GM08714 (cell line): ENCODE results near the gene DBN1.
"Not testable (repeated sequence)": the region's sequence is repeated elsewhere in the genome, so short reads cannot be mapped to it uniquely, and the experiment has no call there.

ENCODE experiments used
- H3K4me3 ChIP-seq: fragments of 200-500 bp; sonication (Bioruptor generic); 2 replicates; pipeline ENCODE4 v1.5.1; 2014; ENCODE audit warnings: mild to moderate bottlenecking, low read length, inconsistent platforms
- ZNF274 ChIP-seq: IDR thresholded peaks from 2 replicates; pipeline ENCODE4 v1.6.1; 2012; ENCODE audit warnings: mild to moderate bottlenecking, low read depth, low read length

DBN1 gene

DNA sequence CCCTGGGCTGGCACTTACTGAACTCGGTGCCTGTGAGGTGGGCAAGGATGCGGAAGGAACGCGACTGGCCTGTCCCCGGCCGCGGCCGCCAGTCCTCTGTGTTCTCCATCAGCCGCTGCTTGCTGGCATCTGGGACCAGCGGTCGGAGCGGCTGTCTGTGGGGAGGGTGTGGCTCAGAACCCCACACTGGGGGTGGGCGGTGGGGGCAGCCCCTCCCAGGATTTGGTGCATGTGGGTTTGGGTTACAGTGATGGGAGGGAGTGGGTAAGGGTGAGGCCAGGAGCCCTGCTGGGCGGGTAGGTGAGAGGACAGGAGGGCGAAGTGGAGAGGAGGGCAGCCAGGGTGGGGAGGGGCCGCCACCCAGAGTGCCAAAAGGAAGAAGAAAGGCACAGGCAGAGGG lies 17.6 kb upstream of the DBN1 start:
- H3K4me3 ChIP-seq: no peak overlapping the region
- no peak for TF ChIP-seq ZNF274

- no peak overlapping the region for H3K4me3 ChIP-seq
- no peak for TF ChIP-seq ZNF274
Observed at GRCh38 chr5:177490311-177490991, 17.0 kb upstream of the DBN1 start.

GRCh38 chr5:177489119-177489716 lies 15.8 kb upstream of the DBN1 start:
- no peak for TF ChIP-seq ZNF274
- H3K4me3 ChIP-seq: no peak overlapping the region

GRCh38 chr5:177487975-177488374 lies 14.5 kb upstream of the DBN1 start:
- no peak overlapping the region for H3K4me3 ChIP-seq
- no peak for TF ChIP-seq ZNF274

DNA sequence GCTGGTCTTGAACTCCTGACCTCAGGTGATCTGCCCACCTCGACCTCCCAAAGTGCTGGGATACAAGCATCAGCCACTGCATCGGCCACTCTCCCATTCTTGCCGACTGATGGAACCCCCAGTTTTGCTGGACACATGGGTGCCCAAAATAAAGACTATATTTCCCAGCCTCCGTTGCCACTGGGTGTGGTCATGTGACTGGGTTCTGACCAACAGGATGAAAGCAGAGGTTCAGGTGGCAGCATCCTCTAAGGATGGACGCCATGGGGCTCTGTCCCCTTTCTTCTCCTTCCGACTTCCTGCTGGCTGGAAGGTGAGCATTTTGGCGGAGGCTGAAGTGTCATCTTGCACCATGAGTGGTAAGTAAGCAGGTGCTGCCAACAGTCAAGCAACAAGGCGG lies 13.7 kb upstream of the DBN1 start:
- TF ChIP-seq ZNF274: no peak
- H3K4me3 ChIP-seq: no peak overlapping the region

DNA sequence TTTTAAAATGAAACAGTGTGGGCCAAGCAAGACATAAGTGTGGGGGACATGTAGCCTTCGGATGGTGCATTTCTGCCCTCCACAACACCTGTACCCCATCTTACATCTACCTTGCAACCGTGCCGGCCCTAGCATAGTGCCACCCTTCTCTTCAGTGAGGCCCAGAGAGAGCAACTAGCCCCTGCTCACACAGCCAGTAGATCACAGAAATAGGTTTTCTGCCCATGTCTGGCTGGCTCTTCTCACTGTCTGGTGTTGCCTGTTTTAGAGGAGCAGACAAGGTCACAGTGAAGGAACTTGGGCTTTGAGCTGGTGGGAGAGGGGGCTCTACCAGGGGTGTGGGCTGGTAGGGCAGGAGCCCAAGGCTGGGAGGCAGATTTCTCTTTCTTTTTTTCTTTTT lies 12.8 kb upstream of the DBN1 start:
- H3K4me3 ChIP-seq: no peak overlapping the region
- no peak for TF ChIP-seq ZNF274

DNA sequence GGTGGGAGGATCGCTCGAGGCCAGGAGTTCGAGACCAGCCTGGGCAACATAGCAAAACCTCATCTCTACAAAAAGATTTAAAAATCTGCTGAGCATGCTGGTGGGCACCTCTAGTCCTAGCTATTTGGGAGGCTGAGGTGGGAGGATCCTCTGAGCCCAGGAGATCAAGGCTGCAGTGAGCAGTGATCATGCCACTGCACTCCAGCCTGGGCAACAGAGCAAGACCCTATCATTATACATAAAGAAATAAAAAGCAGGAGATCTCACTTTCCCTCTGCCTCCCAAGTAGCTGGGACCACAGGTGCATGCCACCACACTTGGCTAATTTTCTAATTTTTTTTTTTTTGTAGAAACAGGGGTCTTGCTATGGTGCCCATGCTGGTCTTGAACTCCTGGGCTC lies 12.3 kb upstream of the DBN1 start:
- not testable (repeated sequence) for H3K4me3 ChIP-seq

DNA sequence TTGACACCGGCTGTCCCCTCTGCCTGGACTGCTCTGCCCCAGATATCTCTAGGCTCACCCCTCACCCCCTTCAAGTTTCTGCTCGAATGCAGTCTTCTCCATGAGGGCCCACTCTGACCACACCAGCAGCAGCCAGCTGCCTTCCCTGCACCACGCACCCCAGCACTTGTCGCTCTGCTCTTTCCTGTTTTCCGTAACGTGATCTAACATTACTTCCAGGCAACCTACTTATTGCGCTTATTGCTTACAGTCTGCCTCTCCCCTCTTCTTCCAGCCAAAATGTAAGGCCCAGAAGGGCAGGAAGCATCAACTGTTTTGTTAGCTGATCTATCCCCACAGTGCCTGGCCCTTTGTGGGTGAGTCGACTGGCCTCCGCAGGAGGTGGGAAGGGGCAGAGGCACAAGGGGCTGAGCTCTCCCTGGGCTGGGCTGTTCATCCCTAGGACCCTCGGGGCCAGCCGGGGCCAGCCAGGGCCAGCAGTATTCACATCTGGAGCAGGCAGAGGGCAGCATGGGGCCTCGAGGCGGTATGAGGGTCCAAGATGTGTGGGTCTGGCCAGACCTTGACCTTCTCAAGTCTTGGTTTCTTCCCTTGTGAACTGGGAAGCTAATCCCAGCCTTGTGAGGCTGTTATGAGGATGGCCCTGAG lies 11.6 kb upstream of the DBN1 start:
- no peak overlapping the region for H3K4me3 ChIP-seq
- no peak for TF ChIP-seq ZNF274

DNA sequence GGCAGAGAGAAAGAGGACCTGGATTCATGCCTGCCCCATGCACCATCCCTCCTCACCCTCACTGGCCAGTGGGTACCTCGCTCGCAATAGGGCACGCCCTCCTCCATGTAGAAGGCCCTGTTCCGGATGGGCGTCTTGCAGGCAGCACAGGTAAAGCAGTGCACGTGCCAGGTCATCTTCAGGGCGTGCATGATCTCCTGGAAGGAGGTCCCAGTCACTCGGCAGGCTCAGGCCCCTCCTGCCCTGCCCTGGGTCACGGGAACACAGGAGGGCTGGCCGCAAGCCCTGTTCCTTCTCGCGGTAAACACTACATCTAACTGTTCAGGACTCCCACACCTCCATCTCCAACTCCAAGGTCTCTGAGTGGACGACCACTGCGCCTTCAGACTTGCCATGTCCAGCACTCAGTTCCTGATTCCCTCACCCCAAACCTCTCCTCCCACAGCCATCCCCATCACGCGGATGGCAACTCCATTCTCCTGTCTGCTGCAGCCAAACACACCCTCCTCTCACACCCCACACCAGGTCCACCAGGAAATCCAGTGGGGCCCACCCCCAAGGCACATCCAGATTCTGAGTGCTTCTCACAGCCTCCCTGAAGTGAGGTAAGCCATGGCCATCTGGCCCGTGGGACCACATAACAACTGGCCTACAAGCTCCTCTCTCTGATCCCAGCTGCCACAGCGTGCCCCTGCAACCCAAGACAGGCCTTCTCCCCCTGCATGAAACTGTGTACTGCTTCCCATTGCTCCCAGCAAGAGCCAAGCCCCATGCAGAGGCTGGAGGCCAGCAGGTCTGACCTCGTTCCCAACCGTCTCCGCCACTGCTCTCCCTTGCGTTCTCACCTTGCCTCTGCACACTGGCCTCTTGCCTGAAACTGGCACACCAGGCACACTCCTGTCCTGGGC lies 10.8 kb upstream of the DBN1 start:
- TF ChIP-seq ZNF274: no peak
- no peak overlapping the region for H3K4me3 ChIP-seq

GRCh38 chr5:177483042-177483441 lies 9.6 kb upstream of the DBN1 start:
- H3K4me3 ChIP-seq: no peak overlapping the region
- TF ChIP-seq ZNF274: no peak

DNA sequence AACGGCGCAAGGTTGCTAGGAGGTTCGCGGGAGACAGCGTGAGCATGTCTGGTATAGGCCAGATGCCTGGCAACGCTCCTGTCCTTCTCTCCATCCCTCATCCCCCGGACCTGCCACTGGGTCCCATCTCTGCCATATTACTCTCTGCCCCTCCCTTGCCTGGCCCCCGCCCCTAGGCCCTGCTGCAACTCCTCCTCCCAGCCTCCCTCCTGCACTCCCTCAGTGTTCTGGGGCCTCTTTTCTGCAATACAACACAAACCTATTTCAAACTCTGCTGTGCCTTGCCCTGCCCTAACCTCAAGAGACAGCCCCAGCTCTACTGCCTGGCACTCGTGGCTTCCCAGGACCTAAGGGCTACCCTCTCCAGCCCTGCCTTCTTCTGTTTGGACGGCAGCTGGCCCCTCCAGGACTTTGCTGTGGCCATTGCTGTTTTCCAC lies 8.9 kb upstream of the DBN1 start:
- no peak overlapping the region for H3K4me3 ChIP-seq
- TF ChIP-seq ZNF274: no peak

GRCh38 chr5:177479774-177480173 lies 6.3 kb upstream of the DBN1 start:
- no peak overlapping the region for H3K4me3 ChIP-seq
- no peak for TF ChIP-seq ZNF274

- TF ChIP-seq ZNF274: no peak
- H3K4me3 ChIP-seq: no peak overlapping the region
Observed at GRCh38 chr5:177478711-177479646, 5.5 kb upstream of the DBN1 start.
